ENCODE results near the gene IPO8.

DNA sequence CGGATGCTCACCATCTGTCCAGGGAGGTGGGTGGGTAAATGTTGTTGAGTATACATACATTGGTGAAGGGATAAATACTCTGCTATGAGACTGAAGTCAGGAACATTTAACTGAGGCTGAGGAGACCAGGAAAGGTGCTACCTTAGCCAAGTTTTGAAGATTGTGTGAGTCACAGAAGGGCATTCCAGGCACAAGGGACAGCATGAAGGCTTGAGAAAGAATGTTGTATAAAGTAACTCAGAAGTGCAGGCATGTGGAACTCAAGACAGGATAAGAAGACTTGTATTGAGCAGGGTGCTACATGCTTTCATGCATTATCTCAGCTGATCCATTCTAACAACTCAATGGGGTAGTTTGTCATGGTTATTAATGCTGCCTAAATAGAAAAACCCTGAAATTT lies 112.7 kb downstream of the IPO8 start:
- TF ChIP-seq, protein P1, sequence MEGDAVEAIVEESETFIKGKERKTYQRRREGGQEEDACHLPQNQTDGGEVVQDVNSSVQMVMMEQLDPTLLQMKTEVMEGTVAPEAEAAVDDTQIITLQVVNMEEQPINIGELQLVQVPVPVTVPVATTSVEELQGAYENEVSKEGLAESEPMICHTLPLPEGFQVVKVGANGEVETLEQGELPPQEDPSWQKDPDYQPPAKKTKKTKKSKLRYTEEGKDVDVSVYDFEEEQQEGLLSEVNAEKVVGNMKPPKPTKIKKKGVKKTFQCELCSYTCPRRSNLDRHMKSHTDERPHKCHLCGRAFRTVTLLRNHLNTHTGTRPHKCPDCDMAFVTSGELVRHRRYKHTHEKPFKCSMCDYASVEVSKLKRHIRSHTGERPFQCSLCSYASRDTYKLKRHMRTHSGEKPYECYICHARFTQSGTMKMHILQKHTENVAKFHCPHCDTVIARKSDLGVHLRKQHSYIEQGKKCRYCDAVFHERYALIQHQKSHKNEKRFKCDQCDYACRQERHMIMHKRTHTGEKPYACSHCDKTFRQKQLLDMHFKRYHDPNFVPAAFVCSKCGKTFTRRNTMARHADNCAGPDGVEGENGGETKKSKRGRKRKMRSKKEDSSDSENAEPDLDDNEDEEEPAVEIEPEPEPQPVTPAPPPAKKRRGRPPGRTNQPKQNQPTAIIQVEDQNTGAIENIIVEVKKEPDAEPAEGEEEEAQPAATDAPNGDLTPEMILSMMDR (IDR thresholded peaks at IDR 0.05; ENCODE audit: extremely low read depth in 1 of 2, insufficient read depth in 1 of 2, low read depth in 1 of 2, low read length in 2 of 2): no peak
- TF ChIP-seq POLR2A (IDR thresholded peaks at IDR 0.05; ENCODE audit: low read depth, low read length): no peak
